BLaER1 (cell line): ENCODE data around the gene KCNK3.

Experiments used
- H3K27ac ChIP-seq: shearing (Covaris generic); formaldehyde crosslinking; 2 replicates; pipeline ENCODE4 v1.8.1; 2022
- H3K27me3 ChIP-seq: shearing (Covaris generic); formaldehyde crosslinking; 2 replicates; pipeline ENCODE4 v1.8.1; 2022
- H3K36me3 ChIP-seq: shearing (Covaris generic); formaldehyde crosslinking; 2 replicates; pipeline ENCODE4 v1.8.1; 2022
- H3K4me1 ChIP-seq: shearing (Covaris generic); formaldehyde crosslinking; 2 replicates; pipeline ENCODE4 v1.8.1; 2022
- H3K4me2 ChIP-seq: shearing (Covaris generic); formaldehyde crosslinking; 2 replicates; pipeline ENCODE4 v1.8.1; 2022
- H3K4me3 ChIP-seq: shearing (Covaris generic); formaldehyde crosslinking; 2 replicates; pipeline ENCODE4 v1.8.1; 2022
- H3K9ac ChIP-seq: shearing (Covaris generic); formaldehyde crosslinking; 2 replicates; pipeline ENCODE4 v1.8.1; 2022
- H3K9me3 ChIP-seq: shearing (Covaris generic); formaldehyde crosslinking; 2 replicates; pipeline ENCODE4 v1.8.1; 2022
- H4K20me1 ChIP-seq: shearing (Covaris generic); formaldehyde crosslinking; 2 replicates; pipeline ENCODE4 v1.8.1; 2022
- Cebpa-rat ChIP-seq: shearing (Covaris generic); IDR thresholded peaks from 2 replicates; pipeline ENCODE4 v1.8.1; 2022

Gene KCNK3

GRCh38 chr2:26685989-26686839, 6.3 kb upstream of the KCNK3 start:
- no peaks in the 10 kb centered on the region for H3K36me3 ChIP-seq
- no peaks in the 10 kb centered on the region for H3K9me3 ChIP-seq
- H3K9ac ChIP-seq, result no peak overlapping the region
- no peaks in the 10 kb centered on the region for H3K27me3 ChIP-seq
- no peaks in the 10 kb centered on the region; the same call in 1 of the 2 replicates for H4K20me1 ChIP-seq
- H3K27ac ChIP-seq, result no peak overlapping the region
- H3K4me2 ChIP-seq, result peak overlapping the region; percentile 55
- peaks cover 68% of the 10 kb centered on the region for H3K4me1 ChIP-seq
- TF ChIP-seq Cebpa-rat, result no peak
- H3K4me3 ChIP-seq, result no peak overlapping the region

DNA sequence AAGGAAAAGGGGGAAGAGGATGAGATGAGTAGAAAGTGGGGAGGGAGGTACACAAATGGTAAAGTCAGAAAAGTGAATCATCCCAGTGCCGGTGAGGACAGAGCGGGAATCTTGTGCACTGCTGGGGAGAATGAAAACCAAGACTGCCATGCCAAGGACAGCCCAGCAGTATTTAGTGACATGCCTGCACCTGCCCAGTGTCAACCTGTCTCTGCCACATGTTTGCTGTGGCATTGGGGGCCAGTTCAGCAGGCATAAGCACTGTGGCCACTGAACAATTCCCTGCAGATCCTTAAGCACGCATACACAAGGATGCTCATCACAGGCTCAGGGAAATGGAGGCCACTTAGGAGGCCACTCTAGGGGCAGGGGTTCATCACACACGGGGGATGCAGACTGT, 5.2 kb upstream of the KCNK3 start:
- Histone ChIP-seq H3K9ac (no peak overlapping the region), H3K36me3 (no peaks in the 10 kb centered on the region), H4K20me1 (no peaks in the 10 kb centered on the region; the same call in 1 of the 2 replicates), H3K9me3 (no peaks in the 10 kb centered on the region), H3K4me2 (0 out of 2 replicates have a peak overlapping the region, but pooled peaks have one; percentile 27), H3K4me1 (peaks cover 71% of the 10 kb centered on the region), H3K27me3 (no peaks in the 10 kb centered on the region), H3K4me3 (no peak overlapping the region), H3K27ac (no peak overlapping the region)
- TF ChIP-seq Cebpa-rat, result no peak

GRCh38 chr2:26687801-26688200, 4.7 kb upstream of the KCNK3 start:
- no peaks in the 10 kb centered on the region for H3K36me3 ChIP-seq
- no peak overlapping the region for H3K27ac ChIP-seq

DNA sequence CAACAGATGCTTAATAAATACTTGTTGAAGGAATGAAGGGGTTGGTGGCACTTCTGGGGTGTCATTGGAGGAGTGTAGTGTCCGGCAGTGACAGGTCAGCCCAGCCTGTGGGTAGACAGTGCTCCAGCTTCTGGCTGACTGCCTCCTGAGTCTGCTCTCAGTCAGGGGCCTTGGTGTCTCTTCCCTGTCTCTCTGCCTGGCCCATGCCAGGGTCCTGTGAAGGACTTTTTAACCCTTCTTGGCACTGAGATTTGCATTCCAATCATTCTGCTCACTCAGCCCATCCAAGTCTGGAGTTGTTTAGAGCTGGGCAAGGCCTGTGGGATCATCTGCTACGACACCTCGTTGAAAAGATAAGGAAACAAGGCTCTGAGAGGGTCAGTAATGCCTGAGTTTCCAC, 1.4 kb upstream of the KCNK3 start:
- peaks cover 71% of the 10 kb centered on the region for H3K4me1 ChIP-seq
- no peak overlapping the region for H3K4me3 ChIP-seq
- H3K27ac ChIP-seq, result peak overlapping the region; percentile 72; the same call in 1 of the 2 replicates
- H3K36me3 ChIP-seq, result no peaks in the 10 kb centered on the region
- H4K20me1 ChIP-seq, result peaks cover 21% of the 10 kb centered on the region
- no peaks in the 10 kb centered on the region for H3K9me3 ChIP-seq
- H3K4me2 ChIP-seq, result peak overlapping the region; percentile 100
- no peak for TF ChIP-seq Cebpa-rat
- H3K27me3 ChIP-seq, result peaks cover 22% of the 10 kb centered on the region
- H3K9ac ChIP-seq, result peak overlapping the region; percentile 53; the same call in 1 of the 2 replicates

More at GRCh38 chr2:26687801-26688200, 4.7 kb upstream of the KCNK3 start:
- TF ChIP-seq Cebpa-rat, result no peak
- Histone ChIP-seq H3K9me3 (no peaks in the 10 kb centered on the region), H3K4me3 (no peak overlapping the region), H4K20me1 (peaks cover 2% of the 10 kb centered on the region), H3K4me1 (peaks cover 66% of the 10 kb centered on the region), H3K4me2 (peak overlapping the region; percentile 27), H3K9ac (no peak overlapping the region), H3K27me3 (no peaks in the 10 kb centered on the region)

GRCh38 chr2:26691881-26692278, 642 bp upstream of the KCNK3 start:
- H3K4me3 ChIP-seq, result peak overlapping the region; percentile 49; the same call in 1 of the 2 replicates
- peaks cover 21% of the 10 kb centered on the region for H4K20me1 ChIP-seq
- no peaks in the 10 kb centered on the region for H3K9me3 ChIP-seq
- peaks cover 22% of the 10 kb centered on the region for H3K27me3 ChIP-seq
- H3K4me1 ChIP-seq, result peaks cover 71% of the 10 kb centered on the region
- TF ChIP-seq Cebpa-rat, result peak; percentile 50; the same call in 1 of the 2 replicates
- H3K36me3 ChIP-seq, result no peaks in the 10 kb centered on the region
- H3K9ac ChIP-seq, result peak overlapping the region; percentile 56; the same call in 1 of the 2 replicates
- peak overlapping the region; percentile 72; the same call in 1 of the 2 replicates for H3K27ac ChIP-seq
- H3K4me2 ChIP-seq, result peak overlapping the region; percentile 100

GRCh38 chr2:26692897-26693849, 651 bp downstream of the KCNK3 start:
- Histone ChIP-seq H3K4me2 (peak overlapping the region; percentile 100), H4K20me1 (peaks cover 21% of the 10 kb centered on the region), H3K9ac (peak overlapping the region; percentile 41; the same call in 1 of the 2 replicates), H3K27ac (no peak overlapping the region), H3K4me3 (peak overlapping the region; percentile 65), H3K4me1 (peaks cover 71% of the 10 kb centered on the region), H3K36me3 (no peaks in the 10 kb centered on the region), H3K27me3 (peaks cover 22% of the 10 kb centered on the region), H3K9me3 (no peaks in the 10 kb centered on the region)
- TF ChIP-seq Cebpa-rat, result no peak

DNA sequence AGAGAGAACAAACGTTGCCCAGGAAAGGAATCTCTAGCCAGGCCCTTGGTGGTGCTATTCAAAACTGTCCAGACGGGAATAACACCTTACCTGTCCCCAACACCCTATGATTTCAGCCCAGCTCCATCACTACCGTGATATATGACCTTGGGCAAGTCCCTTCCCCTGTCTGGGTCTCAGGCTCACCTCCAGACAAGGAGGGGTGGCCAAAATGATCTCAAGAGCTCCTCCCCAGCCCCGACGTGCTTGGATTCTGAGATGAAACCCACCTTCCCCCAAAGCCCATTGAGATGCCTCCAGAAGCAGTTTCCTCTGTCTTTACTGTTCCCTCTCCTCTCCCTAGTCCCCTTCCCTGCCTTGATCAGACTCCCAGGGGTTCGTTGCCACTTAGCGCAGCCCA, 1.5 kb downstream of the KCNK3 start:
- H3K9me3 ChIP-seq, result no peaks in the 10 kb centered on the region
- peaks cover 22% of the 10 kb centered on the region for H3K27me3 ChIP-seq
- peak overlapping the region; percentile 65; the same call in 1 of the 2 replicates for H3K4me3 ChIP-seq

GRCh38 chr2:26696351-26696816, 3.9 kb downstream of the KCNK3 start:
- Histone ChIP-seq H4K20me1 (peaks cover 21% of the 10 kb centered on the region), H3K27ac (no peak overlapping the region), H3K36me3 (no peaks in the 10 kb centered on the region), H3K4me3 (no peak overlapping the region), H3K9me3 (no peaks in the 10 kb centered on the region), H3K4me1 (peaks cover 55% of the 10 kb centered on the region), H3K9ac (no peak overlapping the region), H3K27me3 (peaks cover 22% of the 10 kb centered on the region), H3K4me2 (peak overlapping the region; percentile 54)
- no peak for TF ChIP-seq Cebpa-rat

More for the DNA sequence above, 1.5 kb downstream of the KCNK3 start:
- H3K4me2 ChIP-seq, result peak overlapping the region; percentile 100
- no peak overlapping the region for H3K9ac ChIP-seq
- H3K4me1 ChIP-seq, result peaks cover 68% of the 10 kb centered on the region
- H4K20me1 ChIP-seq, result peaks cover 21% of the 10 kb centered on the region
- no peak for TF ChIP-seq Cebpa-rat
- no peak overlapping the region for H3K27ac ChIP-seq
- no peaks in the 10 kb centered on the region for H3K36me3 ChIP-seq

- H3K4me2 ChIP-seq, result no peak overlapping the region
- no peaks in the 10 kb centered on the region for H3K36me3 ChIP-seq
- no peak overlapping the region for H3K4me3 ChIP-seq
- H3K4me1 ChIP-seq, result peaks cover 51% of the 10 kb centered on the region
- H3K9me3 ChIP-seq, result no peaks in the 10 kb centered on the region
- peaks cover 21% of the 10 kb centered on the region for H4K20me1 ChIP-seq
- TF ChIP-seq Cebpa-rat, result no peak
- H3K9ac ChIP-seq, result no peak overlapping the region
- H3K27ac ChIP-seq, result no peak overlapping the region
- H3K27me3 ChIP-seq, result peaks cover 22% of the 10 kb centered on the region
Measured at GRCh38 chr2:26697425-26697824, 4.9 kb downstream of the KCNK3 start.
